SK-N-SH (cell line): ENCODE results near the gene VTCN1. TPM values are rescaled to one million over a fixed set of nuclear protein-coding genes. Genes with fewer than 3 reads are reported as not detected.

Experiments used
- CTCF ChIA-PET: fragments of 300-600, 350-600 bp; formaldehyde crosslinking; extraction: SDS; loops from one replicate; lab custom pipeline; 2021; lab: Yijun Ruan, JAX
- POLR2A ChIA-PET: fragments of 350-600 bp; sonication (Branson Sonifier 250); formaldehyde crosslinking; extraction: SDS; loops from one replicate; lab custom pipeline; 2020; ENCODE audit warnings: antibody characterized with exemption, inconsistent platforms; lab: Yijun Ruan, JAX
- DNase-seq: peaks from one replicate; pipeline ENCODE4 v3.0.0; 2012
- H2AFZ ChIP-seq: fragments of 200-600 bp; sonication (generic); 2 replicates; pipeline ENCODE4 v1.8.1; 2016; ENCODE audit warnings: antibody characterized with exemption, mild to moderate bottlenecking, low read depth
- H3F3A ChIP-seq: fragments of 200-600 bp; sonication (generic); replicated peaks from 2 replicates; pipeline ENCODE3; 2016; ENCODE audit warnings: antibody characterized with exemption, mild to moderate bottlenecking; ENCODE audit not compliant: insufficient read depth
- H3K27ac ChIP-seq, 2 experiments: fragments of 200-500 bp in 1 of 2; fragments of 200-600 bp in 1 of 2; sonication (Bioruptor generic) in 1 of 2; sonication (generic), shearing (Covaris generic) in 1 of 2; 2 replicates each; pipeline versions ENCODE4 v1.5.1 to v1.6.1; 2014 to 2016; ENCODE audit warnings: low read depth in 2 of 2, inconsistent platforms in 1 of 2, low read length in 1 of 2, mild to moderate bottlenecking in 1 of 2, mixed read lengths in 1 of 2
- H3K27me3 ChIP-seq: fragments of 200-600 bp; sonication (generic), shearing (Covaris generic); 2 replicates; pipeline ENCODE4 v1.6.1; 2016; ENCODE audit warnings: mixed run types; ENCODE audit not compliant: insufficient read depth
- H3K36me3 ChIP-seq, 2 experiments: fragments of 200-500 bp in 1 of 2; fragments of 200-600 bp in 1 of 2; sonication (Bioruptor generic) in 1 of 2; sonication (generic) in 1 of 2; replicated peaks in 1 of 2; 2 replicates each; pipeline versions ENCODE3 to v1.5.1; 2014 to 2016; ENCODE audit warnings: low read length in 1 of 2, mild to moderate bottlenecking in 1 of 2; ENCODE audit not compliant: insufficient read depth in 2 of 2, control insufficient read depth in 1 of 2
- H3K4me1 ChIP-seq, 2 experiments: fragments of 200-500 bp in 1 of 2; fragments of 200-600 bp in 1 of 2; sonication (Bioruptor generic) in 1 of 2; sonication (generic), shearing (Covaris generic) in 1 of 2; 2 replicates each; pipeline versions ENCODE4 v1.5.1 to v1.6.1; 2014 to 2016; ENCODE audit warnings: low read depth in 1 of 2, low read length in 1 of 2, mixed run types in 1 of 2; ENCODE audit not compliant: insufficient read depth in 2 of 2, control insufficient read depth in 1 of 2
- H3K4me2 ChIP-seq: fragments of 200-600 bp; sonication (generic), shearing (Covaris generic); 2 replicates; pipeline ENCODE4 v1.6.1; 2017; ENCODE audit warnings: mixed run types
- H3K4me3 ChIP-seq, 2 experiments: fragments of 200-500 bp in 1 of 2; fragments of 200-600 bp in 1 of 2; sonication (Bioruptor generic) in 1 of 2; sonication (generic), shearing (Covaris generic) in 1 of 2; 2 replicates each; pipeline versions ENCODE4 v1.5.1 to v1.8.1; 2014 to 2016; ENCODE audit warnings: low read depth in 2 of 2, inconsistent platforms in 1 of 2, low read length in 1 of 2, mild to moderate bottlenecking in 1 of 2, mixed read lengths in 1 of 2, moderate library complexity in 1 of 2
- H3K79me2 ChIP-seq: fragments of 200-600 bp; sonication (generic); 2 replicates; pipeline ENCODE4 v1.8.1; 2017; ENCODE audit warnings: mild to moderate bottlenecking; ENCODE audit not compliant: insufficient read depth
- H3K9ac ChIP-seq: fragments of 200-600 bp; sonication (generic); 2 replicates; pipeline ENCODE4 v1.6.1; 2017; ENCODE audit warnings: mixed run types
- H3K9me2 ChIP-seq: fragments of 200-600 bp; sonication (generic); 2 replicates; pipeline ENCODE4 v1.6.1; 2017; ENCODE audit warnings: mixed run types
- H3K9me3 ChIP-seq: fragments of 200-600 bp; sonication (generic); 2 replicates; pipeline ENCODE4 v1.6.1; 2017; ENCODE audit warnings: mixed run types, mild to moderate bottlenecking, moderate library complexity
- H4K20me1 ChIP-seq: fragments of 200-600 bp; sonication (generic); 2 replicates; pipeline ENCODE4 v1.6.1; 2017; ENCODE audit warnings: mild to moderate bottlenecking, mixed run types; ENCODE audit not compliant: insufficient read depth
- CHD2 ChIP-seq: fragments of 150-350 bp; IDR thresholded peaks from 2 replicates; pipeline ENCODE4 v1.6.1; 2018; ENCODE audit warnings: low read length; ENCODE audit not compliant: partially characterized antibody
- EP300 ChIP-seq, 2 experiments: IDR thresholded peaks; 2 replicates each; pipeline versions ENCODE4 v1.4.0 to v1.6.1; 2012; ENCODE audit warnings: borderline replicate concordance in 1 of 2, low read depth in 1 of 2, low read length in 1 of 2
- FOSL2 ChIP-seq: IDR thresholded peaks from 2 replicates; pipeline ENCODE4 v1.4.0; 2012; ENCODE audit warnings: low read depth, mild to moderate bottlenecking, moderate library complexity, borderline replicate concordance
- FOXM1 ChIP-seq: IDR thresholded peaks from 2 replicates; pipeline ENCODE4 v1.4.0; 2012; ENCODE audit warnings: low read depth, mild to moderate bottlenecking
- RCOR1 ChIP-seq: fragments of 150-350 bp; IDR thresholded peaks from 2 replicates; pipeline ENCODE4 v1.6.1; 2017; ENCODE audit warnings: antibody characterized with exemption, low read length
- RFX5 ChIP-seq: IDR thresholded peaks from 2 replicates; pipeline ENCODE4 v1.6.1; 2012; ENCODE audit warnings: mild to moderate bottlenecking, improper control_type of control experiment, low read length
- SIN3A ChIP-seq: IDR thresholded peaks from 2 replicates; pipeline ENCODE4 v1.6.1; 2012; ENCODE audit warnings: low read depth, mild to moderate bottlenecking, low read length, moderate library complexity, borderline replicate concordance
- TAF1 ChIP-seq: IDR thresholded peaks from 2 replicates; pipeline ENCODE4 v1.6.1; 2012; ENCODE audit warnings: low read depth, mild to moderate bottlenecking, low read length, moderate library complexity, borderline replicate concordance
- TCF12 ChIP-seq: IDR thresholded peaks from 2 replicates; pipeline ENCODE4 v1.4.0; 2012
- TEAD4 ChIP-seq: IDR thresholded peaks from 2 replicates; pipeline ENCODE4 v1.4.0; 2012; ENCODE audit warnings: mild to moderate bottlenecking, borderline replicate concordance; ENCODE audit not compliant: insufficient read depth
- WGBS: methylation state at CpG from one replicate; pipeline ENCODE4 v1.1.6; 2017; ENCODE audit warnings: low lambda C conversion rate; 5-methylcytosine and 5-hydroxymethylcytosine counted together
- polyA plus RNA-seq, 3 experiments: library from polyadenylated mRNA; depleted of rRNA; stranded (reverse); fragments of >200 nt; gene quantifications; 2 replicates each; pipeline ENCODE4 v1.2.3, GENCODE V29; 2012
- TF ChIP-seq, protein P1 (sequence below): fragments of 150-350 bp; IDR thresholded peaks from 2 replicates; pipeline ENCODE4 v1.6.1; 2016; ENCODE audit warnings: mild to moderate bottlenecking, low read depth, low read length
- TF ChIP-seq, protein P2 (sequence below): fragments of 150-350 bp; IDR thresholded peaks from 2 replicates; pipeline ENCODE4 v1.6.1; 2017; ENCODE audit warnings: antibody characterized with exemption, low read length, low read depth, borderline replicate concordance
- TF ChIP-seq, protein P3 (sequence below): IDR thresholded peaks from 2 replicates; pipeline ENCODE4 v1.6.1; 2012; ENCODE audit warnings: mild to moderate bottlenecking, low read depth, low read length, moderate library complexity

VTCN1 gene
- polyA plus RNA-seq, 1 of the 3 experiments (the other 2 are of a cell fraction) = not detected

DNA sequence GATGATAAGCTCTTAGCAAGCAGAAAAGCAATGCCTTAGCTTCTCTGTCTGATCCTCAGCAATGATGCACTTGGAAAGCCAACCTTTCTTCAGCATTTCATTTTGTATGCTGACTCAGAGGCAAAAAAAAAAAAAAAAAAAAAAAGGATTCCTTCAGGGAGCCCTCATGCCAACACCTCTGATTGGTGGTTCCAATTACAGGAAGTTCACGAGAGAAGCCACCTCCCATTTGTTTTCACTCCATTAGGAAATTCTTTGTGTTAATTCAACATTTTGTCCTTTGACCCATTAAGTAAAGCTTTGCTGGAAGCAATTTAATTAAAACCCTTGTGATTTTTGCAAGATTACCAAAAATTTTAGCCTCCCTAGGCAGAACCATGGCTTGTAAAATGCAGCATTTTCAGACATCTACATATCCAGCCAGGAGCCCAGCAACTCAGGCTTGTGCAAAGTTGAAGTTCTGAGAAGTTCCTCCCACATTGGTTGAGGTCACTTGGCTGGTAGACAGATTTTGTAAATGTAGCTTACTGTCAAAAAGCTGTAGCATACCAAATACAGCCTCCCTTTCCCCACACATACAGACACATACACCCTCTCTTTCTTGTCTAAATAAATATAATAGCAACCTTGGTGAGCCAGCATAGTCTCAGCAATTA is 27.1 kb upstream of the VTCN1 start:
- H2AFZ ChIP-seq = no peak overlapping the region

DNA sequence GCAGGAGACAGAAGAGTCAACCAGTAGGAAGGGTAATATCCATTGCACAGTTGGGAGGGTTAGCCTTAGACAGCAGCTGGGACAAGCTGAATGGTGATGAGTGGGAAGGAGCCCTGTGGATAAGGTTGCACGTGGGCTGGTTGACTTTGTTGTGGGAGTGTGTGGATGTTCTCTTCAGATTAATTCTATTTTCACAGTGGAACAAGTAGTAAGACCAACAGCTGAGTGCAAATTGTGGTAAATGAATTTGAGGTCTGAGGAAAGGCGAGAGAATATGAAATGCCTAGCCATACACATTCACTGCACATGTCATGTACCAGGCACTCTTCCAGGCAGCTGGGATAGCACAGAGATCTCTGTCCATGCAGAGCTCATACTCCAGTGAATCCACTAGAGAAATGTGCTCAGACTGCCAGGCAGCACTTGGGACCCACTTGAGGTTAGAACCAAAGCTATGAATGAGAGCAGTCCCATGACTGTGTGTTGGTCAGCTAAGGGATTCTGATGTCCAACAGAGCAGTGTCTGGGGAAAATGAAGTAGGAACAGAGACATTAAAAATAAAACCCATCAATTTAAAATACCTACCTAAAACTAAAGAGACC is 25.2 kb upstream of the VTCN1 start:
- no peaks in the 10 kb centered on the region for H3F3A ChIP-seq
- WGBS = 23% methylated on average over 2 of the region's 2 CpGs
- ChIA-PET POLR2A (no interaction called here), CTCF (no interaction called here)
- no peak overlapping the region for H3K4me3 ChIP-seq
- H2AFZ ChIP-seq = no peak overlapping the region
- H3K79me2 ChIP-seq = no peaks in the 10 kb centered on the region
- no peaks in the 10 kb centered on the region for H3K9me3 ChIP-seq
- H3K4me1 ChIP-seq = peaks cover 0 to 6% of the 10 kb centered on the region in 2 experiments; a peak in 1 of 4 replicates
- no peaks in the 10 kb centered on the region for H3K36me3 ChIP-seq
- no peak overlapping the region for H3K27ac ChIP-seq
- no peaks in the 10 kb centered on the region for H4K20me1 ChIP-seq
- DNase-seq = no peak
- no peak overlapping the region for H3K9ac ChIP-seq
- H3K4me2 ChIP-seq = no peak overlapping the region
- no peaks in the 10 kb centered on the region for H3K27me3 ChIP-seq
- no peaks in the 10 kb centered on the region for H3K9me2 ChIP-seq
- TF ChIP-seq EP300 (IDR thresholded peaks at IDR 0.05; ENCODE audit: borderline replicate concordance in 1 of 2, low read depth in 1 of 2, low read length in 1 of 2) (no peak), TCF12 (no peak), FOSL2 (no peak), SIN3A (no peak), TEAD4 (no peak), RCOR1 (no peak), FOXM1 (no peak), TAF1 (no peak), CHD2 (no peak)
- TF ChIP-seq, protein P1, sequence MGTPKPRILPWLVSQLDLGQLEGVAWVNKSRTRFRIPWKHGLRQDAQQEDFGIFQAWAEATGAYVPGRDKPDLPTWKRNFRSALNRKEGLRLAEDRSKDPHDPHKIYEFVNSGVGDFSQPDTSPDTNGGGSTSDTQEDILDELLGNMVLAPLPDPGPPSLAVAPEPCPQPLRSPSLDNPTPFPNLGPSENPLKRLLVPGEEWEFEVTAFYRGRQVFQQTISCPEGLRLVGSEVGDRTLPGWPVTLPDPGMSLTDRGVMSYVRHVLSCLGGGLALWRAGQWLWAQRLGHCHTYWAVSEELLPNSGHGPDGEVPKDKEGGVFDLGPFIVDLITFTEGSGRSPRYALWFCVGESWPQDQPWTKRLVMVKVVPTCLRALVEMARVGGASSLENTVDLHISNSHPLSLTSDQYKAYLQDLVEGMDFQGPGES = no peak
- TF ChIP-seq, protein P2, sequence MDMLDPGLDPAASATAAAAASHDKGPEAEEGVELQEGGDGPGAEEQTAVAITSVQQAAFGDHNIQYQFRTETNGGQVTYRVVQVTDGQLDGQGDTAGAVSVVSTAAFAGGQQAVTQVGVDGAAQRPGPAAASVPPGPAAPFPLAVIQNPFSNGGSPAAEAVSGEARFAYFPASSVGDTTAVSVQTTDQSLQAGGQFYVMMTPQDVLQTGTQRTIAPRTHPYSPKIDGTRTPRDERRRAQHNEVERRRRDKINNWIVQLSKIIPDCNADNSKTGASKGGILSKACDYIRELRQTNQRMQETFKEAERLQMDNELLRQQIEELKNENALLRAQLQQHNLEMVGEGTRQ = no peak
- TF ChIP-seq, protein P3, sequence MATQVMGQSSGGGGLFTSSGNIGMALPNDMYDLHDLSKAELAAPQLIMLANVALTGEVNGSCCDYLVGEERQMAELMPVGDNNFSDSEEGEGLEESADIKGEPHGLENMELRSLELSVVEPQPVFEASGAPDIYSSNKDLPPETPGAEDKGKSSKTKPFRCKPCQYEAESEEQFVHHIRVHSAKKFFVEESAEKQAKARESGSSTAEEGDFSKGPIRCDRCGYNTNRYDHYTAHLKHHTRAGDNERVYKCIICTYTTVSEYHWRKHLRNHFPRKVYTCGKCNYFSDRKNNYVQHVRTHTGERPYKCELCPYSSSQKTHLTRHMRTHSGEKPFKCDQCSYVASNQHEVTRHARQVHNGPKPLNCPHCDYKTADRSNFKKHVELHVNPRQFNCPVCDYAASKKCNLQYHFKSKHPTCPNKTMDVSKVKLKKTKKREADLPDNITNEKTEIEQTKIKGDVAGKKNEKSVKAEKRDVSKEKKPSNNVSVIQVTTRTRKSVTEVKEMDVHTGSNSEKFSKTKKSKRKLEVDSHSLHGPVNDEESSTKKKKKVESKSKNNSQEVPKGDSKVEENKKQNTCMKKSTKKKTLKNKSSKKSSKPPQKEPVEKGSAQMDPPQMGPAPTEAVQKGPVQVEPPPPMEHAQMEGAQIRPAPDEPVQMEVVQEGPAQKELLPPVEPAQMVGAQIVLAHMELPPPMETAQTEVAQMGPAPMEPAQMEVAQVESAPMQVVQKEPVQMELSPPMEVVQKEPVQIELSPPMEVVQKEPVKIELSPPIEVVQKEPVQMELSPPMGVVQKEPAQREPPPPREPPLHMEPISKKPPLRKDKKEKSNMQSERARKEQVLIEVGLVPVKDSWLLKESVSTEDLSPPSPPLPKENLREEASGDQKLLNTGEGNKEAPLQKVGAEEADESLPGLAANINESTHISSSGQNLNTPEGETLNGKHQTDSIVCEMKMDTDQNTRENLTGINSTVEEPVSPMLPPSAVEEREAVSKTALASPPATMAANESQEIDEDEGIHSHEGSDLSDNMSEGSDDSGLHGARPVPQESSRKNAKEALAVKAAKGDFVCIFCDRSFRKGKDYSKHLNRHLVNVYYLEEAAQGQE = no peak

More for the DNA sequence above, 27.1 kb upstream of the VTCN1 start:
- Histone ChIP-seq H4K20me1 (no peaks in the 10 kb centered on the region), H3K4me3 (no peak overlapping the region), H3K4me1 (peaks cover 0 to under 1% of the 10 kb centered on the region in 2 experiments; a peak in 1 of 4 replicates), H3F3A (no peaks in the 10 kb centered on the region), H3K79me2 (no peaks in the 10 kb centered on the region), H3K27me3 (no peaks in the 10 kb centered on the region; the same call in 1 of the 2 replicates), H3K9ac (no peak overlapping the region), H3K9me2 (no peaks in the 10 kb centered on the region), H3K4me2 (no peak overlapping the region), H3K27ac (no peak overlapping the region), H3K36me3 (no peaks in the 10 kb centered on the region), H3K9me3 (no peaks in the 10 kb centered on the region)
- POLR2A ChIA-PET = no interaction called here
- 7% methylated on average over 1 of the region's 1 CpG for WGBS
- no peak for DNase-seq
- CTCF ChIA-PET = interaction anchor here (1.2 kb wide), 1 partner anchor 47 kb away, joined by 4 read pairs; no protein-coding TSS in a partner anchor
- no peak for TF ChIP-seq RFX5
- TF ChIP-seq, protein P3 = no peak
